K562 (cell line): ENCODE results near the gene PPM1N. TPM values are rescaled to one million over a fixed set of nuclear protein-coding genes. Genes with fewer than 3 reads are reported as not detected.

Experiments
- ADNP ChIP-seq: fragments of 200-800 bp; sonication (Bioruptor generic); IDR thresholded peaks from 2 replicates; pipeline ENCODE4 v1.6.1; 2016; ENCODE audit warnings: missing genetic modification characterization, missing compliant biosample characterization
- CTBP1 ChIP-seq: fragments of 450-650 bp; IDR thresholded peaks from 2 replicates; pipeline ENCODE4 v1.6.1; 2016; ENCODE audit warnings: borderline replicate concordance
- GATAD2B ChIP-seq: fragments of 450-650 bp; IDR thresholded peaks from 2 replicates; pipeline ENCODE4 v1.6.1; 2017; ENCODE audit warnings: mild to moderate bottlenecking, borderline replicate concordance
- HIVEP1 ChIP-seq: fragments of 250-450 bp; sonication (Bioruptor Pico); IDR thresholded peaks from 2 replicates; pipeline ENCODE4 v1.4.0; 2020; ENCODE audit warnings: mild to moderate bottlenecking
- LCOR ChIP-seq: sonication (generic); formaldehyde crosslinking; IDR thresholded peaks from 2 replicates; pipeline ENCODE4 v1.8.0; 2022; ENCODE audit warnings: mild to moderate bottlenecking, missing genetic modification reagents
- MTA2 ChIP-seq: fragments of 450-650 bp; IDR thresholded peaks from 2 replicates; pipeline ENCODE4 v1.6.1; 2016; ENCODE audit warnings: low read depth
- NBN ChIP-seq: fragments of 450-650 bp; IDR thresholded peaks from 2 replicates; pipeline ENCODE4 v1.6.1; 2016; ENCODE audit warnings: low read depth, mild to moderate bottlenecking
- POU5F1 ChIP-seq: fragments of 150-350 bp; IDR thresholded peaks from 2 replicates; pipeline ENCODE4 v1.6.1; 2014; ENCODE audit warnings: borderline replicate concordance, low read length, low read depth, mild to moderate bottlenecking; ENCODE audit not compliant: partially characterized antibody
- RBM14 ChIP-seq: fragments of 200-400 bp; formaldehyde crosslinking; IDR thresholded peaks from 2 replicates; pipeline ENCODE4 v1.6.1; 2018; ENCODE audit warnings: low read depth, mild to moderate bottlenecking, low read length, moderate library complexity, borderline replicate concordance; ENCODE audit not compliant: insufficient read depth
- RNF219 ChIP-seq: fragments of 250-450 bp; sonication (Bioruptor Pico); IDR thresholded peaks from 2 replicates; pipeline ENCODE4 v1.5.0; 2022; ENCODE audit warnings: mild to moderate bottlenecking
- RREB1 ChIP-seq: fragments of 250-450 bp; sonication (Bioruptor Pico); IDR thresholded peaks from 2 replicates; pipeline ENCODE4 v1.4.0; 2020
- SMAD2 ChIP-seq: fragments of 150-350 bp; IDR thresholded peaks from 2 replicates; pipeline ENCODE4 v1.6.1; 2014; ENCODE audit warnings: low read depth, mild to moderate bottlenecking, low read length
- TCF7L2 ChIP-seq: fragments of 150-350 bp; IDR thresholded peaks from 2 replicates; pipeline ENCODE4 v1.6.1; 2016; ENCODE audit warnings: low read depth, mild to moderate bottlenecking, low read length, moderate library complexity
- ZNF778 ChIP-seq: fragments of 450-650 bp; formaldehyde crosslinking; IDR thresholded peaks from 2 replicates; pipeline ENCODE4 v1.4.0; 2020; ENCODE audit warnings: mild to moderate bottlenecking, moderate library complexity
- polyA plus RNA-seq, 8 experiments: library from polyadenylated mRNA; depleted of rRNA in 4 of 8; stranded (reverse) in 5 of 8; unstranded in 3 of 8; fragments of >200 nt; fragmentation: Nextera tagmentation in 2 of 8; fragmentation: Illumina TruSeq in 1 of 8; extraction: Ambion mirVana in 2 of 8; extraction: Trizol in 1 of 8; gene quantifications; 2 replicates each; pipeline versions ENCODE4 v1.2.1 to v1.2.3, GENCODE V29; 2011 to 2014; ENCODE audit warnings: inconsistent platforms in 1 of 8, missing spikeins in 1 of 8
- total RNA-seq, 7 experiments: library from RNA; depleted of rRNA in 6 of 7; stranded (reverse); fragments of >200 nt in 6 of 7; fragmentation: Illumina TruSeq in 2 of 7; extraction: Trizol in 2 of 7; gene quantifications; 2 replicates each; pipeline versions ENCODE4 v1.2.1 to v1.2.3, GENCODE V29; 2011 to 2021; ENCODE audit warnings: low replicate concordance in 1 of 7
- TF ChIP-seq, protein P1 (sequence below): sonication (generic); formaldehyde crosslinking; IDR thresholded peaks from 2 replicates; pipeline ENCODE4 v1.8.1; 2023; ENCODE audit warnings: mild to moderate bottlenecking, missing genetic modification reagents
- TF ChIP-seq, protein P2 (sequence below): fragments of 450-650 bp; IDR thresholded peaks from 2 replicates; pipeline ENCODE4 v1.6.1; 2016; ENCODE audit warnings: borderline replicate concordance

The PPM1N gene
- total and polyA plus RNA-seq, 9 of the 15 experiments (the other 6 are each of a cell fraction or from before 2014, with no cell fraction given) = 4.5 to 15.6 (median 8.7) TPM

DNA sequence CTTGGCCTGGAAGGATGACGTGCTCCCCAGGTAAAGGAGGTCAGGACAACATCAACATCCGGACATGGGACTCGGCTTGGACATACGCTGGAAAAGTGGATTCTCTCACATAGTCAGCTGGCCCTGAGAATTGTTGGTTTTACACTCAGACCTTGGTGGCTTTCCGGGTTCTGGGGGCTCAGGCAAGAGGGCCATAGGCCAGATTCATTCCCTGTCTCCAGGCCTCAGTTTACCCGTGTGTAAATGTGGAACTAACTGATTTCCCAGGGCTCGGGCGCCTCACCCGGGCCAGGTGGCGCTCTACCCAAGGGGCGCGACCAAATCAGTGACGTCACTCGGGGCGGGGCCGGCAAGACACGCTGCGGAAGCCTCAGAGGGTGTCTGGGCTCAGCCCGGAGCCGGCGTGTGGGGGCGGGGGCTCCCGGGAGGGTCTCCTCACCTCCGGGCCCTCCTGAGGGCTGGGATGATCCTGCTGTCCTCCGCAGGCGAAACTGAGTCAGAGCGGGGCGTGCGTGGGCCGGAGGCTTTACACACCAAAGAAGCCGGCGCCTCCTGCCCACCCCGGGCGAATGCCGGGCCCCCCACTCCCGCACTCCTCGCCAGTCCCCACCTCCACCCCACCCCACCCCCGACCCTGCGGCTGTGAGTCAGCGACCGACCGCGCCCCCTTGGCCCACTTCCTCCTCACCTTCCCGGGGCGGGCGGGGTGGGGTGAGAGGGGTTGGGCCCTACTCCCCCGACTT, 8.2 kb downstream of the PPM1N start (continued):
- no peak for TF ChIP-seq RNF219 (CRISPR knock-in tag)
- TF ChIP-seq HIVEP1 (CRISPR knock-in tag) = peak; percentile 22; the same call in 1 of the 2 replicates
- no peak for TF ChIP-seq RBM14
- TF ChIP-seq, protein P1, sequence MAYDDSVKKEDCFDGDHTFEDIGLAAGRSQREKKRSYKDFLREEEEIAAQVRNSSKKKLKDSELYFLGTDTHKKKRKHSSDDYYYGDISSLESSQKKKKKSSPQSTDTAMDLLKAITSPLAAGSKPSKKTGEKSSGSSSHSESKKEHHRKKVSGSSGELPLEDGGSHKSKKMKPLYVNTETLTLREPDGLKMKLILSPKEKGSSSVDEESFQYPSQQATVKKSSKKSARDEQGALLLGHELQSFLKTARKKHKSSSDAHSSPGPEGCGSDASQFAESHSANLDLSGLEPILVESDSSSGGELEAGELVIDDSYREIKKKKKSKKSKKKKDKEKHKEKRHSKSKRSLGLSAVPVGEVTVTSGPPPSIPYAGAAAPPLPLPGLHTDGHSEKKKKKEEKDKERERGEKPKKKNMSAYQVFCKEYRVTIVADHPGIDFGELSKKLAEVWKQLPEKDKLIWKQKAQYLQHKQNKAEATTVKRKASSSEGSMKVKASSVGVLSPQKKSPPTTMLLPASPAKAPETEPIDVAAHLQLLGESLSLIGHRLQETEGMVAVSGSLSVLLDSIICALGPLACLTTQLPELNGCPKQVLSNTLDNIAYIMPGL = no peak
- no peak for TF ChIP-seq ZNF778 (CRISPR knock-in tag)
- TF ChIP-seq LCOR (CRISPR knock-in tag) = no peak; the same call in 1 of the 2 replicates
- TF ChIP-seq GATAD2B = 0 out of 2 replicates have a peak, but pooled peaks have one; percentile 35
- no peak for TF ChIP-seq POU5F1
- TF ChIP-seq NBN = peak; percentile 98
- TF ChIP-seq SMAD2 = no peak
- TF ChIP-seq TCF7L2 = no peak
- TF ChIP-seq, protein P2, sequence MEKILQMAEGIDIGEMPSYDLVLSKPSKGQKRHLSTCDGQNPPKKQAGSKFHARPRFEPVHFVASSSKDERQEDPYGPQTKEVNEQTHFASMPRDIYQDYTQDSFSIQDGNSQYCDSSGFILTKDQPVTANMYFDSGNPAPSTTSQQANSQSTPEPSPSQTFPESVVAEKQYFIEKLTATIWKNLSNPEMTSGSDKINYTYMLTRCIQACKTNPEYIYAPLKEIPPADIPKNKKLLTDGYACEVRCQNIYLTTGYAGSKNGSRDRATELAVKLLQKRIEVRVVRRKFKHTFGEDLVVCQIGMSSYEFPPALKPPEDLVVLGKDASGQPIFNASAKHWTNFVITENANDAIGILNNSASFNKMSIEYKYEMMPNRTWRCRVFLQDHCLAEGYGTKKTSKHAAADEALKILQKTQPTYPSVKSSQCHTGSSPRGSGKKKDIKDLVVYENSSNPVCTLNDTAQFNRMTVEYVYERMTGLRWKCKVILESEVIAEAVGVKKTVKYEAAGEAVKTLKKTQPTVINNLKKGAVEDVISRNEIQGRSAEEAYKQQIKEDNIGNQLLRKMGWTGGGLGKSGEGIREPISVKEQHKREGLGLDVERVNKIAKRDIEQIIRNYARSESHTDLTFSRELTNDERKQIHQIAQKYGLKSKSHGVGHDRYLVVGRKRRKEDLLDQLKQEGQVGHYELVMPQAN = no peak; the same call in 1 of the 2 replicates
- peak; percentile 69; the same call in 1 of the 2 replicates for TF ChIP-seq CTBP1
- TF ChIP-seq RREB1 (CRISPR knock-in tag) = no peak
- TF ChIP-seq ADNP = no peak
- TF ChIP-seq MTA2 = no peak; the same call in 1 of the 2 replicates
